Fibroblast of skin of left quadriceps (primary cell): ENCODE measurements around the gene CAPN12.

Experiments used
- DNase-seq, 2 experiments: peaks; one replicate each; pipeline ENCODE4 v3.0.0-alpha.2; 2013; ENCODE audit warnings: low read depth in 2 of 2

CAPN12 gene

GRCh38 chr19:38710416-38710702 lies 33.9 kb downstream of the CAPN12 start:
- no peak for DNase-seq

GRCh38 chr19:38709671-38710415 lies 34.4 kb downstream of the CAPN12 start:
- no peak for DNase-seq

DNA sequence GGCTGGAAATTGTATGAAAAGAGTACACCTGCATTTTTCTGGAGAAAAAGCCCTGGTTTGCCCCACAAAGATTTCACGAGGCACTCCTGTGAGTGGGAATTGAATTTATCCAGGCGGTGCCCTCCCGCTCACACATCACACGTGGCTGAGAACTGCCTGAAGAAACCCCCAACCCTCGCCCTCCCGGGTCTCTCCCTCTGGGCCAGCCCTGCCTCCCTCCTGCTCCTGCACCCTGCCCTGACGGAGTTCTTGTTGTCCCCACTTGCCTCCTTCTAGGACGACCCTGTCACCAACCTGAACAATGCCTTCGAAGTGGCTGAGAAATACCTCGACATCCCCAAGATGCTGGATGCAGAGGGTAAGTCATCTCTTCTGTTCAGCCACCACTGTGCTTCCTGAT lies 35.2 kb downstream of the CAPN12 start:
- DNase-seq = no peak

GRCh38 chr19:38708413-38709024 lies 35.8 kb downstream of the CAPN12 start:
- no peak for DNase-seq

DNA sequence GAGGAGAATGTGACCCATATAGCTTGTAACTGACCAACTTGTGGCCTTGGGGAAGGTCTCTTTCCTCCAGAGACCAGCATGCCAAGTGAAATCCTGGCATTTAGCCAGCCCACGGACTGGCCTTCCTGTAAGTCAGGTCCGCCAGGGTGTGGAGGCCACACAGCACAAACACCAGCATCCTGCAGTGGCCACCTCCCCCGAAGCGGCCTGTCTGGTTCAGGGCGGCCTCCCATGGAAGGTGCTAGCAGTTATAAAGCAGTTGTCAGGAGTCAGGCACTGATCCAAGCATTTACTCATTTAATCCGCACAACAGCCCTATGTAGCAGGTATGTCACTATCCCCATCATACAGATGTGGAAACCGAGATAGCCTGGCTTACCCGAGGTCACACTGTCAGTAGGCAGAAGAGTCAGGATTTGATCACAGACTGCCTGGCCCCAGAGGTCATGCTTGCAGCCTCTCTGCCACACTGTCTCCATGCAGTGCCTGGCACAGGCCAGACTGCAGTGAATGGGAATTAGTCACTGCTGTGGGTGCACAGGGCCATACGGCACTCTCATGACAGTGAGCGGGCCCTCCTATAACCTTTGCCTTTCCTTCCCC lies 36.7 kb downstream of the CAPN12 start:
- DNase-seq = no peak

DNA sequence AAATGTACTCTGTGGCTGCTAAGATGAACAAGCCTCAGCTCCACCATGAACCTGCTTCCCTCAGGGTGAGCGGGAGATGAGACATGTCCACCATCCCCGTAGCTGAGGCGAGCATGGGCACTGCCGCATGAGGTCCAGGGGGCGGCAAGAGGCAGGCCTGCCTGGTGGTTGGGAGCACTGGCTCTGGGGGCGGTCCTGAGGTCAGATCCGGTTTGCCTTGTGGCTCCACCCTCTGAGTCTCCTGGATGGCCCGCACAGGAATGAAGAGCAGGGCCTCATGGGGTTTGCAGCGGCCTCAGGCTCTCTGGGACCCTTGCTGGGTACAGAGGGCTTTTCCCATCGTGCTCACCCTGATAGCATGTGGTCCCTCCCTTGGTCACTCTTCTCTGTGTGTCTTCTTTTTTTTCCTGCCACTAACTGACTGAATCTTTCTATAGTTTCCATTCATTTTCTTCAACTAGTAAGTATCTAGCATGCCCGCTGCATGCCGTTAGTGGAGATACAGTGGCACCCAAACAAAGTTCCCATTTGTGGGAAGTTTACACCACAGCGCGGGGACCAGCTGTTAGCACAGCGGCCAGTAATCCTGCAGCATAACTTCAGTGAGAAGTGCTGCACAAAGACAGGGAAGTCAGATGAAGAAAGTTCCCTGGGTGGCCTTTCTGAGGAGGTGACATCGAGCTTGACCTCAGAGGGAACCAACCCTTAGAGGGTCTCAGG lies 37.3 kb downstream of the CAPN12 start:
- DNase-seq = no peak

DNA sequence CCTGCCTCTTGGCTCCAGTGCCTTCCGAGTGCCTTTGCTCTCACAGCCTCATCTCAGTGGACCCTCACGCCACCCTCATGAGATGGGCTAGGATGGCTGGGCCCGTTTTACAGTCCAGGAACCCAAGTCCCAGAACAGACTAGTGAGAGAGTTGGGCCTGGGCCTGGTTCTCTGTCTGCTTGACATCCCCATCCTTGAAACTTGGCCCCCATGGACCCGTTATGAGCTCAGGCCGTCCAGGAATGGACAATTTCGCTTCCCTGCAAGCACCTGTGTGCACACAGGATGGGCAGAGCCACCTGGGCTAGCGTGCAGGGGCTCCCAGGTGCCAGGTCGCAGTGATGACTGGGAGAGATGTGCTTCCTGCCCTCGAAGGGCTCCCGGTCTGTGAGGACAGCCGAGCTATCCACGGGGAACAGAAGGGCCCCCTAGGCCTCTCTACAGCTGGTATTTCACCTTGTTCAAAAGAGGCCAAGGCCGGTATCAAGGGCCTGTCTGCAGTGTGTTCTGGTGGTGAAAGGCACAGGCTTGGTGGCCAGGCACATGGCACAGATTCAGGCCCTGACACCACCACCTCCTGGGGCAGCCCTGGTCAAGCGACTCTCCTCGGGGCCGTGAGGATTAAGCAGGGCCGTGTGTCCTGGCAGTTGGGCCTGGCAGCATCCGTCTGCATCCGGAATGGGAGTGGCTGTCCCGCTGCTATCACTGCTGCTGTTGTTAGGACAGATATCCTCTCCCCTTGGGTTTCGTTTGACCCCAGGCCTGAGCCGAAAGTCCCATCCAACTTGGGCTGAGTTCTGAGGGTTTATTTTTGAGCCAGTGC lies 38.9 kb downstream of the CAPN12 start:
- DNase-seq = no peak

- DNase-seq = no peak
These were observed 39.7 kb downstream of the CAPN12 start for GRCh38 chr19:38704488-38705026.

DNA sequence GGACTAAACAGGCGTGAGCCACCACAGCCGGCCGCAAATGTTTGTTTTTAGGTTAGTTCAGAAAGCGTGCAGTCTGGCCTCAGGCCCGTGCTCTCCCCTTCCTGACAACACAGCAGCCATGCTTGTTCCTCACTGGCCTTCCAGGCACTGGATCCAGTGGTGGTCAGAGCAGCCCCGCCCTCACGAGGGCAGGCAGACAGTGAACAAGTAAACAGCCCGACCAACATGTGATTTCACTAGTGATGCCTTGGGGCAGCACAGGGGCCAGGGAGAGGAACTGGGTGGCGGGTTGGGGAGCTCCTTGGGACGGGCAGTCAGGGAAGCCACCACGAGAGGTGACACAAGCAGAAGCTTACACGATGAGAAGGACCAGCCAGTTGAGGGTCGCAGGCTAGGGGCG lies 40.8 kb downstream of the CAPN12 start:
- no peak for DNase-seq

DNA sequence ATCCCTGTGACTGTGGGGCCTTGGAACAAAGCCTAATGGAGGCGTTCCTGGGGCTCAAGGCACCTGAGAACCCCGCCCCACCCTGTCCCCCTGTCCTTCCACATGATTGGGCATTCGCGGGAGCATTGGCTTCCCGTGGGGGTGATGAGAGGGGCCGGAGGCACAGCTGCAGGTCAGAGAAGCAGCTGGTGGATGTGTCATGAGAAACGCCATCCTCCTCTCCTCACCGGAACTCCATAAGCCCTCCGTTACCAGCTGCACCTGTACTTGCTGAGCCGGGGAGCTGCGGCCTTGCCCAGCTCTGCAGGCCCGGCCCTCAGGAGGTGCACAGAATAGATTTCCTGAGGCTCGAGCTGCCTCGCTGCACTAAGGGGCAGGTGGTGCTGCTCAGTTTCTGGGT lies 42.0 kb downstream of the CAPN12 start:
- no peak for DNase-seq

- DNase-seq = no peak
These were observed 42.7 kb downstream of the CAPN12 start for GRCh38 chr19:38701455-38702063.

DNA sequence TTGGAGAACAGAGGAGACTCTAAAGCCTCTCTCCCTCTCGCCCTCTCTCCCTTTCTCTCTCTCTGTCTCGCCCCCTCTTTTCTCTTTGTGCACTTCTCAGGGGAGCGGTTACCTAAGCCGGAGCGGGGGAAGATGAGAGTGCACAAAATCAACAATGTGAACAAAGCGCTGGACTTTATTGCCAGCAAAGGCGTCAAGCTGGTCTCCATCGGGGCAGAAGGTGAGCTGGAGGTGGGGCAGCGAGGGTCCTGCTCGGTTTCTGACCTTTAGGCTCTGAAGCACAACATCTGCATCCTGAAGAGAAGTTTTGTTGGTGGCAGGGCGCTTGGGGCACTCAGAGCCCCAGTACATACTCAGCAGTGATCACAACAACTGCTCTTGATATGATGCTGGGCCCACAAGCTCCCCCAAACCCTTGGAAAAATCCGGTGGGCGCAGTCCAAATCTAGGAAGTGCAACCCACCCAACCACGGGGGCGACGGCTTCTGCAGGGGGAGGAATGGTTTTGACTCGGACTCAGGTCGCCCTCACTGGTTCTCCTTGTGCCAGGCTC lies 43.3 kb downstream of the CAPN12 start:
- no peak for DNase-seq

DNA sequence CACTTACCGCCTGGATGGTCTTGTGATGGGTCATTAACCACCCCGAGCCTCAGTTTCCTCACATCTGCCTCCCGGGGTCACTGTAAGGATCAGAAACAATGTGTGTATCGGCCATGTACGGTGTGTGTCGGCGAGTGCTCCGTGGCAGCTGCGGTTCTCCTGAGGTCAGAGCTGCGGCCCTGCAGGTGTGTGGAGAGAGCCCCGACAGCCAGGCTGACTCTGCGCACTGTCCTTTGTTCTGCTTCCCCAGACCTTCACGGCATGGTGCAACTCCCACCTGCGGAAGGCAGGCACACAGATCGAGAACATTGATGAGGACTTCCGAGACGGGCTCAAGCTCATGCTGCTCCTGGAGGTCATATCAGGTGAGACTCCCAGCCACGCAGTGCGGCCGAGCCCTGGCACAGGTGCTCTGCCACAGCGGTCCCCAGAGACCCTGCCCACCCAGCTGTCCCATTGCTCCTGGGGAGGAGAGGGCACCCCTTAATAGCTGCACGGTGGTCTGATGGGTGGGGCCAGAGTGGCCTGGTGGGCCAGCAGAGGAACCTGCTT lies 43.8 kb downstream of the CAPN12 start:
- no peak for DNase-seq

DNA sequence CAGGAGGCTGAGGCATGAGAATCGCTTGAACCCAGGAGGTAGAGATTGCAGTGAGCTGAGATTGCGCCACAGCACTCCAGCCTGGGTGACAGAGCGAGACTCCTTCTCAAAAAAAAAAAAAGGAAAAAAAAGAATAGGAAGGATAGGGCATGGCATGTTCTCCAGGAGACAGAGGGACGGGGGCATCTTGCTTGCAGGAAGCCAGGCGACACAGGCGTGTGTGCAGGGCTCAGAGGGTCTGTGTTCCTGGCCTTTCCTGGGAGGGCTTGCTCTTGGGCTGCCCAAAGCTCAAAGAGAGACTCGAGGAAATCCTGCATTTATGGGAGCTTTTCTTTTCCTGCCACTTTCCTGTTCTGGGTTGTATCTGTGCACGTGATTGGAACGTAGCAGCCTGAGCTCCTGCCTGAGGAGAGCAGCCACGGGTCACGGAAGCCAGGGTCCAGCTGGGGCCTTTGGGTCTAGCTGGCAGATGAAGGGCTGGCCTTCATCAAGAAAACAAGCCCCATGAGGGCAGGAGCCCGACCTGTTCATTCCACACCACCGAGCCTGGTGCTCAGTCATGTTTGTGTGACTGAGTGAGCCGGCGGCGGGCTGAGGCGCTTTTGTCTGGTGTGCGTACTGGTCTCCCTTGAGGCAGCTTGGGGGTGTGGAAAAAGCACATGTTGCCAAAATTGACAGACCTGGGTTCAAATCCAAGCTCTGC lies 44.5 kb downstream of the CAPN12 start:
- DNase-seq = no peak

DNA sequence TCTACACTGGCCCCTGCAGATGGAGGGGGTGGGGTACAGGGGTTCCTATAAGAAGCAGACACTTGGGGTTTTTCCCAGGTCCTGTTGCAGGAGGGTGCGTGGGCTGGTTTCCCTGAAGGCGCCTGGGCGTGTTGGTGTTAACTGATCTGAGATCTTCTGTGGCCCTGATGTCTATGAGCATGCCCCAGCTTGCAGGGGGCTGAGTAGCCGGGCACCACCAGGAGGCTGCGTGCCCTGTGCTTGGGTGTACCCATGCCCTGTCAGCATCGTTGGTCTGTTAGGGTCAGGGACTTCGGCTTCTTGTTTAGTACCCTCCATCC lies 45.3 kb downstream of the CAPN12 start:
- DNase-seq = no peak

DNA sequence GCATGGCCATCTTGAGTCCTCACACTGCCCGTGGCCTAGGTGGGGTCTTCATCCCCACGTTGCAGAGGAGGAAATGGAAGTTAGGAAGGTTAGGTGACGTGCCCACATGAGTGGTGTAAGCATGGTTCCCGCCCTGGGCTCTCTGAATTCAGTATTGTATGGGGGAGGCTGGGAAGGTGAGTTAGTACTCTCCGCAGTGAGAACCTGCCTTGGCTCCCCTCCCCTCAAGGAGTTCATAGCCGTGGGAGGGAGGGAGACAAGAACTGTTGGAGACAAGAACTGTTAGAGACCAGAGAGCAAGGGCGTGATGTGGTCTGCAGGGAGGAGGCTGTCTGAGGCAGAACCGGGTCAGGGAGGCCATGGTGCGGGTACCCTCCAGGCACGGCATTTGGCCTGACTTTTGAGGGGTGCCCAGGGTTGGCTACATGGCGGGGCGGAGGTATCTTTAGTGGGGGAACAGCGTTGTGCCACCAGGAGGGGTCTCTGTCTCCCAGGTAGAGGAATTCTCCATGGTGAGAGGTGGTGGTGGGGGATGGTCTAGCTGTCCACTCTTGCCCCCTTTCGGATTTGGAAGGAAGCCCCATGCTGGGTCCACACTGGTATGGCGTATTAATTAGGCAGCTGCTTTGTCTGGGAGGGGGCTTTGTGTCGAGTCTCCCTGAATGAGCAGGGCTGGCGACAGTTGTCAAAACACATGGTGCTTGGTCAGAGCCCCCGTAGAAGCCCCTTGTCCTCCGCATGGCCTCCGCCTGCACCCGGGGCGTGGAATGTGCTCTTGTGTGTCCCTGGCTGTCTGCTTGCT lies 45.8 kb downstream of the CAPN12 start:
- no peak for DNase-seq

- DNase-seq = no peak
These were observed 46.6 kb downstream of the CAPN12 start for GRCh38 chr19:38697641-38698071.

GRCh38 chr19:38697197-38697596 lies 47.1 kb downstream of the CAPN12 start:
- DNase-seq = no peak

GRCh38 chr19:38696729-38697055 lies 47.6 kb downstream of the CAPN12 start:
- DNase-seq = no peak
